Renal cortical epithelial cell (primary cell): Measurements from ENCODE around the gene GNB5. TPM values are rescaled to one million over a fixed set of nuclear protein-coding genes. Genes with fewer than 3 reads are reported as not detected.
A peak's percentile ranks its signal among the peaks of the same experiment; 100 is the strongest.
"Not testable (repeated sequence)": the region's sequence is repeated elsewhere in the genome, so short reads cannot be mapped to it uniquely, and the experiment has no call there.

Experiments
- DNase-seq: peaks from one replicate; pipeline ENCODE4 v3.0.0-alpha.2; 2011; ENCODE audit warnings: low read depth
- total RNA-seq: library from RNA; depleted of rRNA; stranded (reverse); fragments of >200 nt; gene quantifications from 2 replicates; pipeline ENCODE4 v1.2.3, GENCODE V29; 2014

Gene GNB5
- total RNA-seq: 36.5 and 42.7 TPM in 2 replicates

DNA sequence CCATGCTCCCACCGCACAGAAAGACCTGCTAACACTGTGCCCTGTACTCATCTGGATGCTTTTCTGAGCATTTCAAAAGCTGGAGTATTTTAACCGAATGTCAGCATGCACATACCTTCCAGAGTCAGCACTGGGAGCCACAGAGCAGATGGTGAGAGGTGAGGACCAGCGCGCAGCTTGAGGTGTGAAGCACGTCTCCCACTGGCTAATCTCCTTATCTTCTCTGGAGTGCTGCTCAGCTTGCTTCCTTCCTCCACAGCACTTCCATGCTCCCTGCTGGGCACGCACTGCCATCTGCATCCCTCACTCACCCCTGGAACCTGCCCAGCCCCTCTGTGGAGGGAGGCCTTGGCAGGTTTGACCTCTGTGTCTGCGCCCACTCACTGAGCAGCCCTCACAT lies at the start of gene GNB5:
GNB5 (minus strand) TSS at position 186 of the 400 bp plus-strand sequence. CDS start 6,716 bp downstream, outside the sequence.
- DNase-seq: no peak

DNA sequence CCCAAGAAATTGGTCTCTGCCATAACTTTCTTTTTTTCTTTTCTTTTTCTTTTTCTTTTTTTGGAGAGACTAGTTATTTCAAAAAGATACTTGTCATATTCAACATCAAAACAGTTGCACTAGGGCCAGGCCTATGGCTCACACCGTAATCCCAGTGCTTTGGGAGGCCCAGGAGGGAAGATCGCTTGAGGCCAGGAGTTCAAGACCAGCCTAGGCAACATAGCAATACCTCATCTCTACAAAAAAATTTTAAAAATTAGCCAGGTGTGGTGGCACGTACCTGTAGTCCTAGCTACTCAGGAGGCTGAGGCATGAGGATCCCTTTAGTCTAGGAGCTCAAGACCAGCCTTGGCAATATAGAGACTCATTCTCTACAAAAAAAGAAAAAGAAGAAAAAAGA lies 49.0 kb upstream of the GNB5 start:
- DNase-seq: no peak

DNA sequence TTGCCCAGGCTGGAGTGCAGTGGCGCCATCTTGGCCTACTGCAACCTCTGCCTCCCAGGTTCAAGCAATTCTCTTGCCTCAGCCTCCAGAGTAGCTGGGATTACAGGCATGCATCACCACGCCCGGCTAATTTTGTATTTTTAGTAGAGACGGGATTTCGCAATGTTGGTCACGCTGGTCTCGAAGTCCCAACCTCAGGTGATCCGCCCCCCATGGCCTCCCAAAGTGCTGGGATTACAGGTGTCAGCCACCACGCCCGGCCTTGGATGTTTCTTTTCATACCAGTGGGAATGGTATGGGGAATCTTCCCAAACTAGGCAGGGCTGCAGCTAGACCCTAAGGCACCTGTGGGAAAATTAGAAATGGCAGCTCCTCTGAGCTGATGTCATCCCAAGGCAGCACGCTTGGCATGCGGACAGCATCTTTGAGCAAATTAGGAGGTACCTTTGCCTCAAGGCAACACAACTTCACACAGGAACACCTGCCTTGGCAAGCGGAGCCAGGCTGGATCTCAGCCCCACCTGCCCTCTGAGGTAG lies 47.9 kb upstream of the GNB5 start:
- not testable (repeated sequence) for DNase-seq

DNA sequence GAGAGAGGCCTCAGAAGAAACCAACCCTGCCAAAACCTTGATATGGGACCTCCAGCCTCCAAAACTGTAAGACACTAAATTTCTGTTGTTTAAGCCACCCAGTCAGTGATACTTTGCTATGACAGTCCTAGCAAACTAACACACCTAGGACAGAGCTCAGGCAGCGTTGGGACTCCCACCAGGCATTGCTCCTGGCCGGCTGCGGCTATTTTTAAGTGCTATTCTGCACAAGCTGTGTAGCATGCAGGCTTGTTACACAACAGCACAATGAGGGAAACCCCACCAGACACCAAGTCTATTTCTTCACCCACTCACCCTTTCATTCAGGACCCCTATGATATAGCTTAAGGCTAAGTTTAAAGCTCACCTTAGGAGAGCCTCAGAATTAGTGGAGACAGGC lies 47.0 kb upstream of the GNB5 start:
- DNase-seq: no peak

DNA sequence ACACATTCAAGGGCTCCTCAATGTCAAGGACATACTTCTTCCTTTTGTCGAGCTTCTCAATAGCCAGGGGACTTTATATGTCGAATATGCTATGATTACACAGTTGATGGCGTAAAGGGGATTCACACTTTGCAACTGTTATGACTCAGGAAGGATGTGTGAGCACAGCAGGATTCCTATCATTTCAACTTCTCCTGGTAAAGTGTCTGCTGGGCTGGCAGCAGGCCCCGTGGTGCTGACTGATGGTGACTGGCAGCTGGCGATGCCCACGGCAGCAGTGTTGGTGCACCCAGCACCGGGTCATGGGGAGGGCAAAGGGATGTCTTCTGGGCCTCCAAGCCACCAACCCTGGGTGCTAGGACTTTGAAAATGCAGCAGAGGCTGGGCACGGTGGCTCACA lies 44.8 kb upstream of the GNB5 start:
- no peak for DNase-seq

DNA sequence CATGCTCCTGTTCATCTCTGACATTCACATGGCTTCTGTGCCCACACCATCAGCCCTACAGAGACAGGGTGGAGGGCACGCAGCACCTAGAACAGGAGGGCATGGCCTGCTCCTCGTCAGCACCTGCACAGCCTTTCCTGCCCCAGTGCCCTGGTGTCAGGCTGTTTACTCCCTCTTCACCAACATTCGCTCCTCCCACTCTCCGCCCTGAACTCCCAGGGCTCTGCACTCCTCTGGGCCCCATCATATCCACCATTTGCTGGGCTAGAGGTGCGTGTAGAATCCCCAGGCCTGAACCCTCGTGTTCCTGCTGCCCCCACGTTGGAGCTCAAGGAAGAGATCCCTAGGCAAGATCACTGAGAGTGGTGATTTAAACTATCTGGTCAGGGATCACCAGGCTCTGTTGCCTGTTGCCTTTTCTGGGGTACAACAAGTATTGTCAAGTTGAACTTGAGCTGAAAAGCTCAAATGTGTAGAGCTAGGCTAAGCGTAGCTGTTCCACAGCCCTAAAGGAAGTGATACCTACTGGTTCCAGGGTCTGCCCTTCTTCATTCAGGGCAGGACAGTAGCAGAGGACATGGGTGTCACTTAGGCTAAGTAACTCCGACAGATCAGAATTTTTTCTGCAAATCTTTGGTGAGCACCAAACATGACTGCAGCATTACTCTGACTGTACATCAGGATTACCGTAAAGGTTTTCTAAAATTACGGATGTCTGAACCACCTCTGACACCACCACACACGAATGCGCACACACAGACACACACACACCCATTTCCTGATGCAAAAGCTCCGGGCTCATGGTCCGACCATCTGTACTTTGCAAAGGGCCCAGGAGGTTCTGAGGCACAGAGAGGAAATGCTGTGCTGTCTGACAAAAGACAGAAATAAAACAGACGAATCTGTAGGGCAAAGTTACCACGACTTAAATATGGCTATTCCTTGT lies 43.7 kb upstream of the GNB5 start:
- DNase-seq: no peak

DNA sequence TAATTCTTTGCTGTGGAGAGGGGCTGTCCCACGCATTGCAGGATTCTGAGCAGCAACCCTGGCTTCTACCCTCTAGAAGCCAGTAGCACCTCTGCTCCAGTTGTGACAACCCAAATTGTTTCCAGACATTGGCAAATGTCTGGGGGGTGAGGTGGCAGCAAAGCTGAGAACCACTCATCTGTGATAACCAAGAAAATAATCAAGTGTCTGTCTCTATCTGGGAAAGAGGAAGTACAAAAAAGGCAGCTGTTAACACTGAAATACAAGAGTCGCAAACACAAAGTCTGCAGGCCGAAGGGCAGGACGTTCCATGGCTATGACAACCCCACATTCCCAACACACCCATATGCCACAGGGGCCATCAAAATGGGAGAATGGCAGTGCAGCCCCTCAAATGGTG lies 42.2 kb upstream of the GNB5 start:
- no peak for DNase-seq

DNA sequence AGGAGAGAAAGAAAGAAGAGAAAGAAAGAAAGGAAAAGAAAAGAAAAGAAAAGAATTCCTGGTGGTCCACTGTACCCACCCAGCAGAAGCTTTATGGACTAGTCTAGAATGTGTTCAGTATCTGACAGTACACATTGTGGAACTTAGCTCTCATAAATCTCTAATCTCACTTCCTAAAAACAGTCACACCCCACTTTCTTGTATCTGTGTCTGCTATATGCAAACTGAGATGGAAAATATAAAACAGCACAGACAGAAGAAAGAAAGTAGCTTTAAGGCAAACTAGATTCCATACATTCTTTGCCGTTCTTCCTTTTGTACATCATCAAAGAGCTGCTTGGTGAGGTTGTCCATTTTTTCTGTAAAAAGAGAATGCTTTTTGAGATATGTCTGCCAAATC lies 41.1 kb upstream of the GNB5 start:
- no peak for DNase-seq

DNA sequence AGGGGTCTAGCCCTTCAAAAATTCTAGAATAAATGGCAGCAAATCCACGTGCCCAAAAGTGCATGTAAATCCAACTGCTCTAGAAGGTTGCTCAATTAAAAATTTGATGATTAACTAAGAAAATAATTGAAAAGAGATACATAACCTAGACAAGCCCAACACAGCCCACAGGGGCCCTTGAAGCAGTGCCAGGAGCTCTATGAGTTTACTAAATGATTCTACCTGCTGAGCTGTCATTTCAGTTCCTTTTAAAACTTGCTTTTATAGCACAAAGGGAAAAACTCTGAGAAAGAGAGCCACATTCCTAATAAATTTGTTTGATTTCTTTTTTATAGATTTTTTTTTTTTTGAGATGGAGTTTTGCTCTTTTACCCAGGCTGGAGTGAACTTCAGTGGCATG lies 38.9 kb upstream of the GNB5 start:
- no peak for DNase-seq

DNA sequence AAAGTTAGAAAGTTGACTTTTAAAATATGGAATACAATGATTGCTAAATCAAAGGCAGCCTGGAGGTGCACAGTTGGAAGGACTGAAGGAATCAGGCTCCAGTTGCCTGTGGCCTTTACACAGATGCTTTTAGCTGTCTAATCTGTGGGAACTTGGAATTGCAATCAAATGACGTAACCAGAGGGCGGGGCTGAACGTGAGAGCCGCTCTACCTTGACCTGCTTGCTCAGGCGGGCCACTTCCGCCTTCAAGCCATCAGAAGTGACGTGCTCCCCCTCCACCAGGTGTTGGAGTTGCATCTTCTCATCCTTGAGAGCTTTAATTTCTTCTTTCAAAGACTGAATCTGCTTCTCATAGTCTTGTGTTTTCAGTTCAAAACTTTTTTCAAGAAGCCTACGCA lies 37.7 kb upstream of the GNB5 start:
- peak; percentile 82 for DNase-seq

DNA sequence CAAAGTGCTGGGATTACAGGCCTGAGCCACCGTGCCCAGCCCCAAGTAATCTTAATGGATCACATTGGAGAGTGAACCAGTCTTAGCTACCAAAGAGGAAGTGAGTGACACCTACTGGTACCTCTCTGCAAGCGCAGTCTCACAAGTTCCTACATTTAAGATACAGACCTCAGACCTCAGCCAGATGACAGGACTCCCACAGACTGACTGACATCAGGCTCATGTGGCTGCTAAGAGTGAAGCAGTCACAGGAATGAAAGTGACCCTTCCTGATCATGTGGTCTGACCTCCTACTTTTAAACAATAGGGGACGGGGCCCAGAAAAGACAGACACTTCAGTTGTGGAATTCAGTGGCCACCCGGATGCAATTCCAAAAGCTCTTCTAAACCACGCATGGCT lies 36.3 kb upstream of the GNB5 start:
- DNase-seq: peak; percentile 90

DNA sequence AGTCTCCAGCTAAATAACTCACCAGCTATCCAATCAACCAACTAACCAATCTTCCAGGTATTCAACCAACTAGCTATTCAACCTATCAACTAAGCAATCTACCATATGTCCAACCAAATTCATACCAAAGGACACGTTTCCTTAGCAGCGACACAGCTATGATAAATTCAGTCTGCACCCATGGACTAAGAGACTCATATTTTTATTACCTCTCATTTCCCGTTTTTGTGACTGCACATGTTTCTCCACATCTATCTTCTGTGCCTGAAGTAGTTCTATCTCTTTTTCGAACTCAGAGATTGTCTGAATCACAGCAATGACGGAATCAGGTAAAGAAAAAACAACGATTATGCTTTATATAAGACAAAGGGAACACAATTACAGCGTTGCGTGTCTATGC lies 34.0 kb upstream of the GNB5 start:
- DNase-seq: no peak

DNA sequence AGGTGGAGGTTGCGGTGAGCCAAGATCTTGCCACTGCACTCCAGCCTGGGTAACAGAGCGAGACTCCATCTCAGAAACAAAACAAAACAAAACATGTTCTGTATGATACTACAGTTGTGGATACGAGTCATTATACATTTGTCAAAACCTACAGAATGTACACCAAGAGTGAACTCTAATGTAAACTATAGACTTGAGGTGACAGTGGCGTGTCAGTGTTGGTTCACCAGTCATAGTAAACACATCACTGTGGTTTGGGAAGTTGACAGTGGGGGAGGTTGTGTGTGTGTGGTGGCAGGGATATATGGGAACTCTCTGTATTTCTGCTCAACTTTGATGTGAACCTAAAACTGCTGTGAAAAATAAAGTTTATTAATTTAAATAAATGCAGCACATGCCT lies 33.0 kb upstream of the GNB5 start:
- no peak for DNase-seq

DNA sequence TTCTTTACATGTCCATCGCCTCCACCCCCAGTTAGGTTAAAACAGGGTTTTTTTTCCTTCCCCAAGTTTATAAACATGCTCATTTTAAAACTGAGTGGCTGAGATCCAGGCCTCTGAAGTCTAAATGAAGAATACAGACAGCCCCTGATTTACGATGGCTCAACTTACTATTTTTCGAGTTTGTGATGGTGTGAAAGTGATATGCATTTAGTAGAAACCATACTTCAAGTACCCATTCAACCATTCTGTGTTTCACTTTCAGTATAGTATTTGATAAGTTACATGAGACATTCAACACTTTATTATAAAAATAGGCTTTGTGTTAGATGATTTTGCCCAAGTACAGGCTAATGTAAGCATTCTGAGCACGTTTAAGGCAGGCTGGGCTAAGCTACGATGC lies 30.5 kb upstream of the GNB5 start:
- no peak for DNase-seq

DNA sequence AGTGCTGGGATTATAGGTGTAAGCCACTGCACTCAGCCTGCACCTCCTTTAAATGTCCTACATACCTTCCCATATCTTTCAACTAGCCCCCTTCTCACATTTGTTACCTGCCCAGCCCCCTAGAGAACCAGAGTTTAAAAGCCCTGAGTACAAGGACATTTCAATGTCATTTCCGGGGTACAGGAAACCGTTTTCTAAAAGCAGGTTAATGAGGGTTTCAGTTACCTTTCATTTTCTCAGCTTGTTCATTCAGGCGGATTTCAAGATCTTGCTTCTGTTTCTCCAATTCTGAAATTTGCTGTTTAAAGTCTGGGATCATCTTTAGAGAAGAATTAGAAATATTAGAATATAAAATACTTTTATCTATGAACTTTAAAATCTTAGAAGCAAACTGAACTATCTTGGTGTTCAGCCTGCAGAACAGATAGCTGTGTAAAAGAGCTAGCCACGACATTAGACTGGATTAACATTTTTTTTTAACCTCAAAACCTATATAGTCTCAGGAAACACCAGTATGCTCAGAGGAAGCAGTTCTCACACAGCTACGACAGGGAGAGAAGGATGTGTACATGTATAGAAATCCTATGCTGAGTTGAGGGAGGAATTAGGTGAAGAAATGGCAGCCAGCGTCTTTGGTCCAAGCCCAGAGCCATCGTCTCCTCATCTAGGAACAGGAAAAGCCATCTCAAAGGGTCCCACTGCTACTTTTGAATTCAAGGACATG lies 29.9 kb upstream of the GNB5 start:
- DNase-seq: no peak

DNA sequence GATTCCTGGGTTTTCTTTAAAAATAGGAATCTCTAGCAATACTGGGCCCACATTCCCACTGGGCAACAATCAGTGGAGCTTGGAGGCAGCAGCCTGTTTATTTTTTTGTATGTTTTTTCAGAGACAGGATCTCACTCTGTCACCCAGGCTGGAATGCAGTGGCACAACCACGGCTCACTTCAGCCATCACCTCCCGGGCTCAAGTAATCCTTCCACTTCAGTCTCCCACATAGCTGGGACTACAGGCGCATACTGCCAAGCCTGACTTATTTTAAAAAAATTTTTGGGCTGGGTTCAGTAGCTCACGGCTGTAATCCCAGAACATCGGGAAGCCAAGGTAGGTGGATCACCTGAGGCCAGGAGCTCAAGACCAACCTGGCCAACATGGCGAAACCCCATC lies 29.1 kb upstream of the GNB5 start:
- DNase-seq: no peak

DNA sequence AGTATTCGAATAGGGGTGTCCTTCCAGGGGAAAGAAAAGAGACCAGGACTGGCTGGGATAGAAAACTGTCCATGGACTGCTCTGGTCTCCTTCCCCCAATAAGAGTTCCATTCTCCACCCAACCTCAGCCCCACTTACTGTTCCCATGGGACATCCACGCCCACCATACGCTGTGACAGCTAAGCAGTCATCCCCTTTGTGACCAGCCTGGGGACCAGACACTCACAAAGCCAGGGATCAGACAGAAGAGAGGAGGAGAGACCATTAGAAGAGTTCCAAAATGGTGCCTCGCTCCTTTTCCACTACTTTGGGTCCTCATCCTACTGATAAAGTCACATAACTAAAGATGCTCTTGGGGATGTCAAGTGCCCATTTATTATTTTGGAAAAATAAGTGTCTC lies 27.6 kb upstream of the GNB5 start:
- DNase-seq: no peak

DNA sequence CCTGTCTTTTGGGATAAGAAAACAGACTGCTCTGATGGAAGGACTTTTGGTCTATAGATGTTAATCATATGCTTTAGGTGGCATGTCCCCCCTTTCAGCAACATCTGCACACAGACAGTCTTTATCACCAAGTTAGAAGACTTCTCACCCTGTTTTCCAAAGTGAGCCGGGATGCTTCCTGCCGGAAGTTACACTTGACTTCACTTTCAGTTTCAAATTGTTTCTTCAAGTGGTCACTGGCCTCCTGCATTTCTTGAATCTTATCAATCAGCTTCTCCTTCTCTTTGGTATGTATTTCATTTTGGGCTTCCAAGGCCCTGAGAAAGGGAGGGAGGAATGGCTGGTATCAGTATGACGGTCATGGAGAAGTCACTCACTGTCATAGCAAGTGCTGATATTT lies 27.2 kb upstream of the GNB5 start:
- DNase-seq: peak; percentile 9

DNA sequence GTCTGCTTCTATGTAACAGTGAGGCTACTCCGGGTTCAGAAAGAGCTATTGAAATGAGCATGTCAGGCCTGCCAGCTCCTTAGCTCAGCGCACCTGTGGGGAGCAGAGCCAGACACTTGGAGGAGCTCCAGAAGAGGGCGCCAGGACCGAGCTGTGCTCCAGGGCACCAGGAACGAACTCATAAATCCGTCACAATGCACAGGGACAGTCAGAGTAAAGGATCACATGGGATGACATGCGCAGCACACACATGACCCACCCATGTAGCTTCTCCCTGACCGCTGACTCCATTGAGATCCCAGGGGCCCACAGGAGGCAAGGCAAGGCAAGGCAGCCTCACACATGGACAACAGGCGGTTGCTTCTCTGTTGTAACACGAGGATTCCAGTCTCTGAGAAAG lies 26.0 kb upstream of the GNB5 start:
- DNase-seq: no peak

DNA sequence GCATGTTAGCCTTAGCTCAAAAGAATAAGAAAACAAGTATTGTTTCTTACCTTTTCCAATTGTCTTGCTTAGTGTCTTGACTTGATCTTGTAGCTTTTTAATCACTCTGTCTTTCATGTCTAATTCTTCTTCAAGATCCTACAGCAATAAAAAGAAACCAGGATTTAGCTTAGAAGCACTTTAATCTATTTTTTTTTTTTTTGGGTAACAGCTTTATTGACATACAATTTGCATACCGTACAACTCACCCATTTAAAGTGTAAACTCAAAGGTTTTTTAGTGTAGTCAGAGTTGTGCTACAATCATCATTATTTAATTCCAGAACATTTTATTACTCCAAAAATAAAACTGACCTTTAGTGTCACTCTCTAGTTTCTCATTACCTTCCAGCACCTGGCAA lies 23.4 kb upstream of the GNB5 start:
- DNase-seq: no peak

DNA sequence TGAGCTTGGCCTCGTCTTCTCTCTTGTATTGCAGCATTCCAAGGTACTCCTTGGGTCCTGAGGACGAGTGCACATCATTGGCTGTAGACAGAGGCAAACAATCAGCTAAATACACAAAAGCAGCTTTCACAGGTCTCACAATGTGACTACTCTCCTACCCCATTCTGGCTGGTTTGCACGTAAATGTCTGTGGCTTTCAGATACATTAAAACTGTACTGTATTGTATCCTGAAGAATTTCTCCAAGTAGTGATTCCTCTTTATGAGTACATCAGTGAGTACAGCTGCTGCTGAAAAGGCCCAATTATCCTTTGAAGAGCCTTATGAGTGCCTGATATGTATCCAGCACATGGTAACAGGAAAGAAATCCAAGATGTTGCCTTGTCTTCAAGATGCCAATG lies 22.0 kb upstream of the GNB5 start:
- DNase-seq: no peak

DNA sequence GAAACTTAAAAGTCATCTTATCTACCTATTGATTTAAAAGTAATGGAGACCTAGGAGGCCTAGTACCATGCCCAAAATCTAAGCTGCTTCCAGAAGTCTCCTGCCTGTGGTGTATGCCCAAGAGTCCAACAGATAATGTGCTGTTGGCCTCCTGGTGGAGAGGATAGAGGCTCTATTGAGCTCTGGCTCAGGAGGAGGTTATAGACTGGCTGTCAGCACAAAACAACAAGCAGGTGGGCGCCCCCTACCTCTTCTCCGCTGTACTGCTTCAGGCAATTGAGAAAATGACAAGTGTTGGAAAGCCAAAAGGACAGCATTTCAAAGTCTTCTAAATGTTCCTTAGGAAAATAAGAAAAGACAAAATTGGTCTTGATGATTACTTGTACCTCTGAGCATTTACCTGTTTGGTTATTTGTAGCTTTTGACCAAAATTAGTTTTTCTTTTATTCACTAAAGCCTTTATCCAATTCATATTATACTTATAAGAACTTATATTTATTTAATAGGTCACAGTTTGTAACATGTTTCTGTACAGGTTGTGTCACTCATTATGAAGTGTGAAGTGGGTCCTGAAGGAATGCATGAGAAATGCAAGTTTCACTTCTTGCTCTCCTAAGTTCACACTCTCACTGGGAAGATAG lies 17.2 kb upstream of the GNB5 start:
- DNase-seq: peak; percentile 43
